NK-92 (cell line): Measurements from ENCODE around the gene ATXN8OS.
A peak's percentile ranks its signal among the peaks of the same experiment; 100 is the strongest.
"Not testable (repeated sequence)": the region's sequence is repeated elsewhere in the genome, so short reads cannot be mapped to it uniquely, and the experiment has no call there.

Experiments used
- DNase-seq: peaks from one replicate; lab custom pipeline; 2025; ENCODE audit not compliant: unreplicated experiment; lab: John Stamatoyannopoulos, UW

The ATXN8OS gene

DNA sequence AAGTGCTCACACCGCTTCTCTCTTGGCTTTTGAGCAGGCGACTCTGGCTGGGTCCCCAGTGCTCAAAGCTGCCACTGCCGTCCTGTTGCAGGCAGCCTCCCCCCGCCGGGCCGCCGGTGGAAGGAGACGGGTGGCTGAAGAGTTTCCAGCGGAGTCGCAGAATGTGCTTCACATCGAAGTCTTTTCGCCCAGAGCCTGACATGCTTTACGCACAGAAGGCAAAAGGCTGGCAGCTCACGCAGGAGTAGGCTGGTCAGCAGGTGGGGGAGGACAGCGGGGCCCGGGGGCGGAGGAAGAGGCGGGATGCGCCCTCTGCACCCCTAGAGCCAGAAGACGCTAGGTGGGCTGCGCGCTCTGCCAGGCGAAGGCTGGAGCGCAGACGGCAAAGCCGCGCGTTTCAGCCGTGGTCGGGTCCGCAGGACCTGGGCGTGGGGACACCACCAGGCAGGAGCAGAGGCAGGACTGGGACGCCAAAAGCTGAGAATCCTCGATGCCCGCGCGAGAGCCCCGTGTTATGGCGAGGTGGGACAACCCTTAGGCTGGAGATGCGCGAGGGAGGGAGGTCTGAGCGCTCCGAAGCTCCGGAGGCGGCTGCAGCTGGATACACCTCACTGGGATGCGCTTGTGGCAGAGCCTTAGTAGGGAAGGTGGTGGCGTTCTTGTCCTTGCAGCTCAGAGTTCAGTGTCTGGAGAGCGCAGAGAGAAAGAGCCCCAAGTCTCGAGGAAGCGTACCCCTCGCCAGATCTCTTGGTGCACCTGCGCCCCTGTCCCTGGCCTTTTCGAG, at the start of gene ATXN8OS:
ATXN8OS (plus strand) TSS at position 329 of the 784 bp plus-strand sequence.
- DNase-seq = no peak

DNA sequence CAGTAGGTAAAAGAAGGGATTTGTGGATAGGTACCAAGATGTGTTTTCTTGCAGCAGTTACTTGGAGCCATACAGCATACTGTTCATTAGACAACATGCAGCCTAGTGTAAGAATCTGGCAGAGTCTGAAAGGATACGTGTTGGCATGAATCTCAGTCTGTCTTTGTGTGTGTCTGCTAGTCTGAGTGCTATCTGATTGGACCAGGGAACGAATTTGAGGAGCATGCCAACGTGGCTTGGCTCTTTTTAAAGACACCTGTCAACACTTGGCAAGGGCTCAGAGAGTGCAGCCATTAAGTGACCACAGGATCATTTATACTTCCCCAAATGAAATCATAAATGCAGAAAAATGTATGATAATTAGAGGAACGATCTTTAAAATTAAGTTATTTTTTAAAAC, 27.6 kb upstream of the ATXN8OS start:
- DNase-seq = no peak

DNA sequence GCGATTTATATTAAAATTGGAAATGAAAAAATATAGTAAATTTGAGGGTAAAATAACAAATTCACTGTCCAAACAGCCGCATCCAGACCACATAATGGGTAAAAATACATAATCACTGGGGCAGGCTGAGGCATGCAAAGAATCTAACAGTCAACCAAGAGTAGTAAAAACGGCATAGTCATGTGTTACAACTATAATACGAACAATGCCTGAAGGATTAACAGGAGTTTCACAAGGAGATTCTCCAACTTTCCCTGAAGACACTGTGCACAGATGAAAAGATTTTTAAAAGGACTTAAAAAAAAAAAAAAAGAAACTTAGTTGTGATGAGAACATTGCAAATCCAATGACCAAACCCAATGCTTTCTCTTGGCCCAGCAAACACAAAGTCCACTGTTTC, 20.4 kb upstream of the ATXN8OS start:
- DNase-seq = no peak

DNA sequence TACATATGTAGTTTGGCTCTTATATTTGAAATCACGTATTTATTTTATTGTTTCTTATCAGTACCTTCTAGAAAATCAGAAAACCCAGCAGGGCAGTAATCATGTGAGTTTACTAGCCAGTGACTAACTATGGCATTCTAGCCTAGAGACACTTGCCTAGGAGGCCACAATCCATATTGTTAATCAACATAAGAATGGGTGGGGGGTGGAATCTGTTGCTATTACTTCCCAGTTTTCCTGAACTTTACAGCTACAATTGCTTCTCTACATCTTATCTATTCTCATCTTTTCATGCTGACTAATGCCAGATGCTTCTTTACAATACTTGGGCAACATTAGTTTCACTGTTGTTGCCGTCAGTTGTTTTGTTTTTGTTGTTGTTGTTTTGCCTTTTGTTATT, 18.7 kb upstream of the ATXN8OS start:
- DNase-seq = no peak

DNA sequence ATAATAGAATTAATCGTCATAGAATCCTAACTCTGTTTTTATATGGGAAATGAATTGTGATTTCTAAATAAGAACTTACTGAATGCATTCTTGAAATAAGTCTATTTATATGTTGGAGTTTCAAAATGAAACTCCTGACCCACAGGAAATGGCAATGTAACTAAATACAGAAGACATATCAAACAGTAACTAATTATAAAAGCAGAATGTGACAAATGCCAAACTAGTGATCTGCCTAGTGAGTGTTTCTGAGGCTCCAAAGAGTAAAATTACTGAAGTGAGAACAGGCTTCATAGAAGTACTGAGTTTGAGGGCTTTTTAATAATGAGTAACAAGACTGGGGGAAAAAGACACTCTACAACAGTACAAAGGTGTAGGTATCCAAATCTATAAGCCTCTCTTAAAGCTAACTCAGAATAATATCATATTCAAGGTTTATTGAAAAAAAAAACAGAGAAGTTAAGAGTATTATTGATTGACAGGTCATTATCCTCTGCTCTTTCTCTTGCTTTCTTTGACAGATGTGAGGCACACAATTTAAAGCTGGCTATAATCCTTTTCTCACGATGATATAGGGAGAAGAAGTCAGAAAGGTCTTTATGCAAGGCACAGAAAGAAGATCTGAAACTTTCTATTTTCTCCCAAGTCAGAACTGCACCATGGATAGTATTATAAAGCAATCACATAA, 17.4 kb upstream of the ATXN8OS start:
- DNase-seq = no peak

DNA sequence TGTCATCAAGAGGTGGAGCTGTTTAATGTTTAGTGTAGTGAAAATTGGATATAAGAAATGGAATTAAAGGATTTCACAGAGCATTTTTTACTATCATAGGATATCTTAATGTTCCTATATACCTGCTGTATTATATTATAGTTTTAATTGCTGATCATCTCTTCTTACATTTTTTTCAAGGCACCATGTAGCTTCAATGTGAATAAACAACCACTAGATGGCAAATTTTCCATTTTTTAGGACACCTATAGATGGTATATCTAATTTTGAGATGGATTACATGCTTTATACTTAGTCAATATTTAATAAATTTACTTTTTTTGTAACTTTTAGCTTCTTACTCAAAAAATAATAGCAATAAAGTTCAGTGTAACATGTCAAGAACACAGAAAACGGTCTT, 9.0 kb upstream of the ATXN8OS start:
- DNase-seq = no peak

DNA sequence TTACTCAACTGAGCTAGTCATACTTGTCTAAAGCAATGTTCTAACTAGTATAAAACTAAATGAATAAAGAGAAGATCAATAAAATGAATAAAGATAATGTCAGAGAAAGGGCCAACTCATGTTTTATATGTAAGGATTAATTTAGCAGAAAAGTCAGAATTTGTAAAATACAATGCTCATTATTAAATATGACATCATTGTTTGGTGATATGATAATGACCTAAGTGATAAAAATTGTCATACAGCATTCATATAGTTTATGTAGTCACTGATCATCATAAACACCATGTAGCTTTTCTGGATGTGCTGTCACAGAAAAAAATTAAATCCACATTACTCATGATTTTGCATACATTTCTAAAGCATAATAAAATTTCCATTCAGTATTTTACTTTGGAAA, 3.1 kb upstream of the ATXN8OS start:
- no peak for DNase-seq

DNA sequence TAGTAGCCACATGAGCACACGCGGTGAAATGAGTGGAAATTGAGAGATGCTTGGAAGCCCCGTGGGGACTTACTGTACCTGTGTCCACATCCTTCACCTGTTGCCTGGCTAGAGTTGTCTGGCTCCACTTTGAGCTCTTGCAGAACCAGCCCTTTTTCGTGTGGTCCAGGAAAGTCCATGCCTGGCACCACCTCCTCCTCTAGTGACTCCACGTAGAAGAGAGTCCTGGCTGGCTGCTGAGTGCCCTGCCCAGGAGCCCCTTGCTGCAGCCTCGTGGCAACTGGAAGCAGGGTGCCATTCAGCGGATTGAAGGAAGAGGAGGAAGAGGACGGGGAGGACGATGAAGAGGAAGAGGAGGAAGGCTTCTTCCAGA, 515 bp upstream of the ATXN8OS start:
- DNase-seq = no peak

DNA sequence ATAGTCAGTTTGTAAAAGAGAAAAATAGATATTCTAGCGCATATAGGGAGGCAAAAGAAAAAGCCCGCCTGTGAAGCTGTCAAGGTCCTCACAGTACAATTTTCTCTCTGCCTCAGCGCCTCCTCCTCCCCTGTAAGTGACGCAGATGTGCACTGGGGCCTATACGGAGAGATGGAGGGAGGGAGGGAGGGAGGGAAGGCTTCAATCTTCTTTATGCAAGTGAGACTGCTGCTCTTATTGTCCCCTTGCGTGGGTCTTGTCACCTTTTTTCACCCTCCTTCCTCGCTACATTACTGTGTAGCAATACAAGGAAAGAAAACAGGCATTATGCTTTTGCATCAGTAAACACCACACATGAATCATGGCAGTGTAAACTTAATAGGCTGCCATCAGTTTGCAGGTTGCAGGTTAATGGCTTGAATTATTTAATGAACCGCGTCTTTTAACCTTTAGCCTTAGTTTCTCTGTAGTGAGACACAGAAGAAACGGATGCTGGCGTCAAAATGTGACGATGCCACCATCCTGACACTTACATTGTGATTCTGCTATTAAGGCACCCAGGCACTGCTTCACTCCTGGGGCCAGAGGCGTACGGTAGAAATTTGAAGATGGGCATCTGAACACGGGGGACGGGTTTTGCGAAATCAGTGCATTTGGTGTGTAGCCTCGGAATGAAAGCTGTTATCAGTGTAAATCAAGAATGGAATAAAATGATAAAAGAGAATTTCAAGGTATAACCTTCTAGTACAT, 905 bp downstream of the ATXN8OS start, which contains the start of gene KLHL1:
KLHL1 (minus strand) TSS at position 97 of the 750 bp plus-strand sequence. CDS start 753 bp downstream, outside the sequence.
- DNase-seq = no peak

DNA sequence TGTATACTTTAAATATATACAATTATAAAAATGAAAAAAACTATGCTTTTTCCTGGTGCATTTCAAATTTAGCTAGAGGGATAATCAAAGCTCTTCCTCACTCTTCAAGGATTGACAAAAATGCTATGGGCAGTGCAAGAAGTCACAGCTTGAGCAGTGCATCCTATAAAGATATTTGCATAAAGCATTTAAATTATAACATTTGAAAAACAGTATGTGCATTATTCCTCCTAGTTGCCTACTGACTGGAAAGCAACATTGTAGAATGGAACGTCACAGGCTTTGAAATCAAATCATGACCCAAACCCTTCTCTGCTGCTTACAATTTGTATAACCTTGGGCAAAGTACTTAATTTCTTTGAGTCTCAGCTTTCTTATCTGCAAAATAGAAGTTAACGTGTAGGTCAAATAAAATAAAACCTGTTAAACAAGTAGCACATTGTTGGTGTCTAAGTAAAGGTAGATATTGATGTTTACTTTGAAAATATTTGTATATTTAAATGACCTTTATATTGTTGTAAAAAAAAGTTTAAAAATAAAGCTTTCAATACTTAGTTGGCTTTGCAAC, 9.8 kb downstream of the ATXN8OS start:
- no peak for DNase-seq

DNA sequence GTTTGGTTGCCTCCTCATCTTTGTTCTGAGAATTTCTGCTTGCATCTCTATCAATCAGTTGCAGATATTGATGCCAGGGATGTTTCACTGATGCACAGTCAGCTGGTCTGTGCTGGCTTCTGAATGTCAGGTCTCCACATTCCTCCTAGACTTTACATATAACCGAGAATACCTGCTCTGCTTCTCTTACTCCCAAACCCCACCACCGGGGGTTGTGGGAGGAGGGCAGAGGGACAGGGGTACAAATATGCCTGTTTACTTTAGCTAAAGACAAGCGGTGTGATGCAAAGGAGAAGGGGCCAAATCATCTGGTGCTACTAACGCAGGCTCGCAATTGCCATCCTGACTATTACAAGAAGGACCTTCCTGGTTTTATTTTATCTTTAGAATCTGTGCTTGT, 18.1 kb downstream of the ATXN8OS start:
- peak; percentile 0 for DNase-seq

DNA sequence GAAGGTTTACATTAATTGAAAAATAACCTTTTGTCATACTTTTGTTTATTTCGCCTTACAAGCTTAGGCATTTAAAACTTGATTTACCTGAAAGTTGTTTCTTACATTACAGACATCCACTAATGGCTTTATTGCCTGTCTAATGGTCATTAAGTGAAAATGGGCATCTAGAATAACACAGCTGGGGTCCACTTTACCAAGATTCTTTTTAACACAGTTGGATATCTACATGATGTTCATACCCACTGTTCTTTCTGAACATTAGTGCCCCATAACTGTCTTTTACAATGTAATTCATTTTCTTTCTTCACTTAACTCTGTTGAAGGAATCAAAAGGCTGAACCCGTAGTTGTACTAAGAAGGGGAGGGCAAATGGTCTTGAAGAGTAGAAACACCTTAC, 20.5 kb downstream of the ATXN8OS start:
- no peak for DNase-seq

DNA sequence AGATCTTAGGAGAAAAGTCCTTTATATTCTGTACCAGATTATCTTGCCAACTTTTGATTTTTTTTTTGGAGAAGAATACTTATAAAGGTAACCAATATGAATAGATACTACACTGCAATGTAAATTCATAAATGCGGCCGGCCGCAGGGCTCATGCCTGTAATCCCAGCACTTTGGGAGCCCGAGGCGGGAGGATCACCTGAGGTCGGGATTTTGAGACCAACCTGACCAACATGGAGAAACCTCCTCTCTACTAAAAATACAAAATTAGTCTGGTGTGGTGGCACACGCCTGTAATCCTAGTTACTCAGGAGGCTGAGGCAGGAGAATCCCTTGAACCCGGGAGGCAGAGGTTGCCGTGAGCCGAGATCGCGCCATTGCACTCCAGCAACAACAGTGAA, 35.0 kb downstream of the ATXN8OS start:
- DNase-seq = not testable (repeated sequence)

DNA sequence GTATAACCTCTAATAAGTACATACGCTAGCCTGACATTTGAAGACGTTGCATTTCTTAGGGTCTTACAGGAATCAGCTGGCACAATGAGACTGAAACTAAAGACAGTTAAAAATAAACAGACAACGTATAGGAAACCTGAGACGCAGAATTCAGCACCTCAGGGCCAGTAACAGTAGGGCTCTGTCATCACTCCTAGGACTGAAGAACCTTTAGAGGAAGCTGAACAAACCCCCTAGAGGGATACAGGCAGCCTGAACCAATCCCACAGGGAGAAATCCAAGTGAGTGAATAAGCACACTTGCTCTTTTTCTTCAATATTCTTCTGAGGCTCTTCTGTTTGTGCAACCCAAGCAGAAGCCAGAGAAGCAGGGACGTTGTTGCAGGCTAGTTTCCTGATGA, 54.5 kb downstream of the ATXN8OS start:
- no peak for DNase-seq

DNA sequence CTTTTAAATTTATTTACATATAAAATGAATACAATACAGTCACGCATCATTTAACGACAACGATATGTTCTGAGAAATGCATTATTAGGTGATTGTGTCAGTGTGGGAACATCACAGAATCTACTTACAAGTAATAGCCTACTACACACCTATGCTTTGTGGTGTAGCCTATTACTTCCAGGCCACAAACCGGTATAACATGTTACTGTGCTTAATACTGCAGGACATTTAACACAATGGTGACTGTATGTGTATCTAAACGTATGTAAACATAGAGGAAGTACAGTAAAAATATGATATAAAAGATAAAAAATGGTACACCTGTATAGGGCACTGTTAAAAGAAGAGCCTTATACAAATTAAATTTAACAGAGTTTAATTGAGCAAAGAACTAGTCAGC, 63.1 kb downstream of the ATXN8OS start:
- DNase-seq = no peak

DNA sequence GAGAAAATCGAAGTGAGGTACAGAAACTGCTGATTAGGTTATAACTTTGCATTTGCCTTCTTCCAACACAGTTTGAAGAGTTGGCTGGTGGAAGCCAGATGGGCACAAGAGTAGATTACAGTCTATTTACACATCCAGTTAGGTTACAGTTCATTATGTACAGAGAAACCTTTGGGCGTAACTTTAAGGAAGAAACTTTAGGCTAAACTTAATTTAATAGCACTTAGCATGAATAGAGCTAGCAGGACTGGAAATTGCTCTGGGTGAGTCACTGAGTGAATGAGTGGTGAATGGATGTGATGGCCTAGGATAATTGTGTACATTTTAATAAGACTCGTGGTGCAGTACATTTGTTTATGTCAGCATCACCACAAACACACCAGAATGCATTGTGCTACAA, 63.5 kb downstream of the ATXN8OS start:
- no peak for DNase-seq

DNA sequence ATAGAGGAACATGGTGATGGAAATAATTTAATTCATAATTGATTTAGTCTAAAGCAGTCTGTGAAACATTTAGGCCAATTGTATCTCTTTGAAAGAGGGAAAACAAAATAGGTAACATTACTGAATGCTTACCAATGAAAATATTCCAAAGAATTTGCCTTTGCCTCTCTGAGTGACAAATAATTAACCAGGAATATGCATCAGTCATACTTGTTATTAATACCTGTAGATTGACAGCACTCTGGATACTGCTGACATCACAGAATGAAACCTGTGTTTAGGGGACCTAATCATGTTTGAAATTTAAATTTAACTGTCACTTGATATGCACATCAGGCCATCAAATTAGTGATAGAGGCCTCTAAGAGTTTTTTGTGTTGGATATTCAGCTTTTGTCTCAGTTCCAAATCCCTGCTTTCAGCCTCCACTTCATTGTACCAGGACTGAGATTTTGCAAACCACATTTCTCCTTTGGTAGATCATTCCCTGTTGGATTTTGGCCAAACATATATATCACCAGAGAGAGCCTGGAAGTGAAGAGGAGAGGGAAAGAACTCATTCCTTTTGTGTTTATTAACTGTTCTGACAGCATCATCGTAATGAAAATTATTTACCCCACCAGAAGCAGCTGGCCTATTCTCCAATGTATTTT, 65.4 kb downstream of the ATXN8OS start:
- DNase-seq = no peak

DNA sequence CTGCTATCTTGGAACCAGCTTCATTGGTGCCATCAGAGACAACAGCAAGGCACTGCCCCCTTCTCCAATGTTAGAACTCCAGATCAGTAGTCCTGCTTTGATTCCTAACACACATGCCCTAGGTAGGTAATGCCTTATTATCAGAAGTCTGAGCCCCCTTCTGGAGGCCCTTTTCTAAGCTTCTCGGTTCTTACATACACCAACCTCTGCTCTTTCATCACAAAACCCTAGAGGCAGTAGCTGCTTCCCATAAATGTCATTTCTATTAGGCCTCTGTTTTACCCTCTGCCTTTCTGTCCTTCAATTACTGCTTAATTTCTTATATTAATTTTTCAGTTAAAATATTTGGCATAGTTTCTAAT, 66.0 kb downstream of the ATXN8OS start:
- DNase-seq = no peak

DNA sequence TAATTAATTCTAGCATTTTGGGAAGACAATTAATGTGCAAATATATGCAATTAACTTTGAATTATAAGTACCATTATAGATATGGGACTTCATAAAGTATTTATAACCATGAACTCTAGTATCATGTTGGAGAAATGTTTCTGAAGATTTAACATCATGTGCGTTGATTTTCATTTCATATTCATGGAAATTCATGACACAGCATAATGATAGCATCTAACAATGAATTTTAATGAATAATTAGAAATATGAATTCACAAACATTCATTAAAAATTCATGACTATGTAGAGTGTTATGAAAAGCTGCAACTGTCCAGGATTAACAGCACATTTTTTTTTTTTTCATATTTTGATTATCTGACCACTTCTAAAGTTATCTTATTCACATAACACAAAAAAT, 70.7 kb downstream of the ATXN8OS start:
- no peak for DNase-seq
